ENCODE data around the gene FBRSL1.

GRCh38 chr12:132450418-132451171, 39.4 kb upstream of the FBRSL1 start:
- TF ChIP-seq CTCF (IDR thresholded peaks at IDR 0.05; ENCODE audit: low read length) (no peak), EZH2phosphoT487 (IDR thresholded peaks at IDR 0.05; ENCODE audit: low read length) (no peak)
